ENCODE results near the gene RNLS. TPM values are rescaled to one million over a fixed set of nuclear protein-coding genes. Genes with fewer than 3 reads are reported as not detected.

Gene RNLS
- total and polyA plus RNA-seq, 2 of the 8 experiments (the other 6 are each of a cell fraction or from before 2014, with no cell fraction given) = 7.5 to 12.7 TPM

- Histone ChIP-seq H3K79me1 (ENCODE audit: low read depth, low read length) (no peaks in the 10 kb centered on the region), H3K56ac (replicated peaks; ENCODE audit: insufficient read length, low read depth, low read length) (no peak overlapping the region), H2BK5ac (ENCODE audit: low read depth, low read length) (no peak overlapping the region), H3K23me2 (ENCODE audit: low read depth, low read length) (no peaks in the 10 kb centered on the region), H2AFZ (ENCODE audit: low read length) (no peak overlapping the region), H3K23ac (ENCODE audit: insufficient read length) (no peak overlapping the region), H3K9ac (replicated peaks in 1 of 4; ENCODE audit: extremely low read depth in 1 of 4, low read depth in 3 of 4, low read length in 3 of 4) (no peak overlapping the region), H4K5ac (ENCODE audit: insufficient read length, low read depth, low read length) (no peak overlapping the region), H2BK15ac (ENCODE audit: low read length) (no peak overlapping the region), H4K20me1 (replicated peaks in 1 of 2; ENCODE audit: control insufficient read depth in 1 of 2, insufficient read depth in 2 of 2, low read length in 2 of 2) (no peaks in the 10 kb centered on the region), H3K9me3 (ENCODE audit: insufficient read depth in 2 of 2, low read depth in 1 of 2, low read length in 1 of 2) (no peaks in the 10 kb centered on the region), H3K4ac (replicated peaks; ENCODE audit: insufficient read length, low read depth, low read length) (no peak overlapping the region), H3K18ac (ENCODE audit: extremely low read depth, low read length) (no peak overlapping the region), H2BK120ac (replicated peaks; ENCODE audit: low read depth, low read length) (no peak overlapping the region), H3K14ac (ENCODE audit: insufficient read length) (no peak overlapping the region), H3K79me2 (ENCODE audit: control insufficient read depth in 1 of 2, insufficient read depth in 2 of 2, low read length in 2 of 2) (no peaks in the 10 kb centered on the region), H2AK5ac (ENCODE audit: low read depth, low read length) (no peak overlapping the region), H3K27ac (ENCODE audit: low read depth, low read length) (no peak overlapping the region), H4K8ac (ENCODE audit: extremely low read depth, insufficient read depth, low read length) (no peak overlapping the region), H3K4me3 (ENCODE audit: extremely low read depth in 1 of 4, insufficient read depth in 2 of 4, low read depth in 3 of 4, low read length in 4 of 4) (no peak overlapping the region), H3K36me3 (ENCODE audit: control insufficient read depth in 2 of 4, insufficient read depth in 4 of 4, low read length in 3 of 4) (no peaks in the 10 kb centered on the region), H3K4me1 (replicated peaks in 1 of 4; ENCODE audit: control insufficient read depth in 3 of 4, insufficient read depth in 4 of 4, low read length in 3 of 4) (no peaks in the 10 kb centered on the region; a peak in 1 of 7 replicates), H3K4me2 (ENCODE audit: insufficient read depth in 1 of 2, low read depth in 2 of 2, low read length in 2 of 2) (no peak overlapping the region), H4K91ac (replicated peaks; ENCODE audit: insufficient read length, low read length) (no peak overlapping the region), H3K27me3 (replicated peaks in 1 of 4; ENCODE audit: control insufficient read depth in 3 of 4, extremely low read depth in 1 of 4, insufficient read depth in 3 of 4, low read length in 3 of 4) (no peaks in the 10 kb centered on the region), H2BK12ac (ENCODE audit: low read depth, low read length) (no peak overlapping the region), H2BK20ac (ENCODE audit: low read length) (no peak overlapping the region)
- FAIRE-seq (peak; percentile 94), DNase-seq (ENCODE audit: low read depth in 1 of 2, low spot score in 2 of 2) (no peak)
- TF ChIP-seq ATF2 (IDR thresholded peaks at IDR 0.05; ENCODE audit: low read length) (no peak), RAD21 (IDR thresholded peaks at IDR 0.05 in 1 of 2, conservative IDR thresholded peaks at IDR 0.05 in 1 of 2; ENCODE audit: low read depth in 2 of 2, low read length in 2 of 2) (peak; percentile 82 to 86), CTCF (IDR thresholded peaks at IDR 0.05; ENCODE audit: control extremely low read depth in 1 of 3, insufficient read depth in 1 of 3, low read depth in 1 of 3, low read length in 3 of 3) (peak; percentile 17 to 83 (median 66))
- WGBS, 2 experiments (ENCODE audit: extremely low coverage in 1 of 2, insufficient coverage in 1 of 2, insufficient read length in 1 of 2, insufficient replicate concordance in 2 of 2, low coverage in 1 of 2, low lambda C conversion rate in 2 of 2, missing lambda C conversion rate in 1 of 2) = 55% methylated on average over 2 of the region's 2 CpGs; no CpG with 5 or more reads in 1 of the 2 experiments
- ChIA-PET CTCF (ENCODE audit: partially characterized antibody) (interaction anchor here (0.6 to 2.3 kb wide), 23 partner anchors 8 to 692 kb away, joined by 3 to 8 read pairs (median 3); no protein-coding TSS in a partner anchor), POLR2A (ENCODE audit: partially characterized antibody) (no interaction called here)
Observed at GRCh38 chr10:88553116-88553752, 29.9 kb downstream of the RNLS start.
